Measurements from ENCODE around the gene FOXP3.

FOXP3 gene

GRCh38 chrX:49233887-49234555 lies 30.5 kb downstream of the FOXP3 start:
- H3K4me3 ChIP-seq (ENCODE audit: control insufficient read depth, low read depth, low read length), result no peak overlapping the region
- no peak for TF ChIP-seq CTCF (IDR thresholded peaks at IDR 0.05; ENCODE audit: control insufficient read depth, insufficient read depth, low read depth, low read length, missing control alignments)
- no peak for DNase-seq (ENCODE audit: low read depth)

GRCh38 chrX:49233176-49233575 lies 31.3 kb downstream of the FOXP3 start, which contains the start of gene CACNA1F:
CACNA1F (minus strand) TSS chrX:49233340; CDS start chrX:49233309, 31 bp downstream.
- TF ChIP-seq CTCF (IDR thresholded peaks at IDR 0.05; ENCODE audit: control insufficient read depth, insufficient read depth, low read depth, low read length, missing control alignments), result no peak
- H3K4me3 ChIP-seq (ENCODE audit: control insufficient read depth, low read depth, low read length), result no peak within 1 kb of the TSS
- DNase-seq (ENCODE audit: low read depth), result no peak

- no peak overlapping the region for H3K4me3 ChIP-seq (ENCODE audit: control insufficient read depth, low read depth, low read length)
- TF ChIP-seq CTCF (IDR thresholded peaks at IDR 0.05; ENCODE audit: control insufficient read depth, insufficient read depth, low read depth, low read length, missing control alignments), result no peak
- DNase-seq (ENCODE audit: low read depth), result no peak
These were observed 32.0 kb downstream of the FOXP3 start for GRCh38 chrX:49232525-49232924.

- DNase-seq (ENCODE audit: low read depth), result no peak
- no peak for TF ChIP-seq CTCF (IDR thresholded peaks at IDR 0.05; ENCODE audit: control insufficient read depth, insufficient read depth, low read depth, low read length, missing control alignments)
- no peak overlapping the region for H3K4me3 ChIP-seq (ENCODE audit: control insufficient read depth, low read depth, low read length)
These were observed 33.0 kb downstream of the FOXP3 start for GRCh38 chrX:49231333-49232000.

- H3K4me3 ChIP-seq (ENCODE audit: control insufficient read depth, low read depth, low read length), result no peak overlapping the region
- DNase-seq (ENCODE audit: low read depth), result no peak
- TF ChIP-seq CTCF (IDR thresholded peaks at IDR 0.05; ENCODE audit: control insufficient read depth, insufficient read depth, low read depth, low read length, missing control alignments), result no peak
These were observed 33.8 kb downstream of the FOXP3 start for GRCh38 chrX:49230500-49231232.

- no peak for TF ChIP-seq CTCF (IDR thresholded peaks at IDR 0.05; ENCODE audit: control insufficient read depth, insufficient read depth, low read depth, low read length, missing control alignments)
- H3K4me3 ChIP-seq (ENCODE audit: control insufficient read depth, low read depth, low read length), result no peak overlapping the region
- DNase-seq (ENCODE audit: low read depth), result no peak
These were observed 36.3 kb downstream of the FOXP3 start for GRCh38 chrX:49228185-49228584.

Measured in AG09309 (cell line).